MM.1S (cell line): ENCODE results near the gene ABCA1.

ENCODE experiments used
- EZH2 ChIP-seq: fragments of 300-600 bp; sonication (generic); optimal IDR thresholded peaks from 2 replicates; pipeline ENCODE3; 2017; ENCODE audit warnings: low read depth, mild to moderate bottlenecking, antibody characterized with exemption, low read length, mixed read lengths
- EZH2phosphoT487 ChIP-seq: fragments of 300-600 bp; sonication (generic); IDR thresholded peaks from 2 replicates; pipeline ENCODE4 v1.6.1; 2018; ENCODE audit warnings: antibody characterized with exemption, low read length
- TF ChIP-seq, protein P1 (sequence below): fragments of 300-600 bp; sonication (generic); IDR thresholded peaks from 2 replicates; pipeline ENCODE4 v1.5.1; 2016; ENCODE audit warnings: antibody characterized with exemption, low read length, mixed read lengths

DNA sequence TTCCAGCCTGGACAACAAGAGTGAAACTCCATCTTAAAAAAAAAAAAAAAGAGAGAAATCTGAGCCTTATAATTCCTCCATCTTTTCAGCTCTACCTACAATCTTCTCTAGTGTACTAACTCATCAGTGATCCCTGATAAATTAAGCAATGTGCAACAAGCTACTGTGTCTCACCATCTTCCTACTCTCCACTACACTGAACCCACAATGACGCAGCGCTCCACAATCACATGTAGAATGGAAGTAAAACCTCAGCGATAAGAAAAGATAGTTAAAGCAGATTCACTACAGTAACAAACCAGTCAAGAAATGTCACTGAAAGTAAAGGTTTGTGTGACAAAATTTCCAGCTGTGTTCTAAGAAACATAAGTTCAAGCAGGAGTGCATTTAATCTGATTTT, 13.5 kb downstream of the ABCA1 start:
- TF ChIP-seq, protein P1, sequence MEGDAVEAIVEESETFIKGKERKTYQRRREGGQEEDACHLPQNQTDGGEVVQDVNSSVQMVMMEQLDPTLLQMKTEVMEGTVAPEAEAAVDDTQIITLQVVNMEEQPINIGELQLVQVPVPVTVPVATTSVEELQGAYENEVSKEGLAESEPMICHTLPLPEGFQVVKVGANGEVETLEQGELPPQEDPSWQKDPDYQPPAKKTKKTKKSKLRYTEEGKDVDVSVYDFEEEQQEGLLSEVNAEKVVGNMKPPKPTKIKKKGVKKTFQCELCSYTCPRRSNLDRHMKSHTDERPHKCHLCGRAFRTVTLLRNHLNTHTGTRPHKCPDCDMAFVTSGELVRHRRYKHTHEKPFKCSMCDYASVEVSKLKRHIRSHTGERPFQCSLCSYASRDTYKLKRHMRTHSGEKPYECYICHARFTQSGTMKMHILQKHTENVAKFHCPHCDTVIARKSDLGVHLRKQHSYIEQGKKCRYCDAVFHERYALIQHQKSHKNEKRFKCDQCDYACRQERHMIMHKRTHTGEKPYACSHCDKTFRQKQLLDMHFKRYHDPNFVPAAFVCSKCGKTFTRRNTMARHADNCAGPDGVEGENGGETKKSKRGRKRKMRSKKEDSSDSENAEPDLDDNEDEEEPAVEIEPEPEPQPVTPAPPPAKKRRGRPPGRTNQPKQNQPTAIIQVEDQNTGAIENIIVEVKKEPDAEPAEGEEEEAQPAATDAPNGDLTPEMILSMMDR = no peak
- TF ChIP-seq EZH2 (no peak), EZH2phosphoT487 (no peak)
